ENCODE data around the gene HBE1.

- TF ChIP-seq POLR2A (IDR thresholded peaks at IDR 0.05) (no peak), POLR2AphosphoS5 (IDR thresholded peaks at IDR 0.05) (no peak)
Measured at GRCh38 chr11:5235364-5236095, 34.2 kb downstream of the HBE1 start.

Data from sigmoid colon (tissue), 4 donors.